GM19351 (cell line): Measurements from ENCODE around the gene BCAT1.
"Not testable (repeated sequence)": the region's sequence is repeated elsewhere in the genome, so short reads cannot be mapped to it uniquely, and the experiment has no call there.

Source experiments
- ATAC-seq: cut with Tn5 transposase; IDR thresholded peaks from one replicate; pipeline ENCODE4 v1.9.1; 2021; ENCODE audit warnings: mild to moderate bottlenecking, moderate library complexity; ENCODE audit not compliant: unreplicated experiment

Gene BCAT1

GRCh38 chr12:24901576-24902461, 47.1 kb downstream of the BCAT1 start:
- ATAC-seq, result no peak

- ATAC-seq, result no peak
Measured at GRCh38 chr12:24900196-24900595, 48.7 kb downstream of the BCAT1 start.

GRCh38 chr12:24899503-24900075, 49.3 kb downstream of the BCAT1 start:
- no peak for ATAC-seq

GRCh38 chr12:24898606-24899005, 50.3 kb downstream of the BCAT1 start:
- no peak for ATAC-seq

- no peak for ATAC-seq
Measured at GRCh38 chr12:24898185-24898584, 50.7 kb downstream of the BCAT1 start.

- ATAC-seq, result no peak
Measured at GRCh38 chr12:24896171-24896570, 52.7 kb downstream of the BCAT1 start.

GRCh38 chr12:24895612-24896011, 53.3 kb downstream of the BCAT1 start:
- no peak for ATAC-seq

GRCh38 chr12:24894879-24895278, 54.0 kb downstream of the BCAT1 start:
- ATAC-seq, result no peak

- ATAC-seq, result no peak
Measured at GRCh38 chr12:24890048-24890803, 58.7 kb downstream of the BCAT1 start.

- no peak for ATAC-seq
Measured at GRCh38 chr12:24889411-24889810, 59.5 kb downstream of the BCAT1 start.

GRCh38 chr12:24888813-24889212, 60.1 kb downstream of the BCAT1 start:
- no peak for ATAC-seq

GRCh38 chr12:24884911-24885310, 64.0 kb downstream of the BCAT1 start:
- no peak for ATAC-seq

- no peak for ATAC-seq
Measured at GRCh38 chr12:24881724-24882371, 67.1 kb downstream of the BCAT1 start.

- ATAC-seq, result no peak
Measured at GRCh38 chr12:24881227-24881626, 67.7 kb downstream of the BCAT1 start.

GRCh38 chr12:24880732-24881131, 68.2 kb downstream of the BCAT1 start:
- ATAC-seq, result no peak

GRCh38 chr12:24879644-24880043, 69.3 kb downstream of the BCAT1 start:
- ATAC-seq, result no peak

- no peak for ATAC-seq
Measured at GRCh38 chr12:24875014-24875413, 73.9 kb downstream of the BCAT1 start.

- ATAC-seq, result no peak
Measured at GRCh38 chr12:24872211-24872610, 76.7 kb downstream of the BCAT1 start.

GRCh38 chr12:24866139-24866538, 82.8 kb downstream of the BCAT1 start:
- not testable (repeated sequence) for ATAC-seq

- no peak for ATAC-seq
Measured at GRCh38 chr12:24864796-24865125, 84.1 kb downstream of the BCAT1 start.

GRCh38 chr12:24861766-24862540, 86.9 kb downstream of the BCAT1 start:
- ATAC-seq, result no peak
